K562 (cell line): Measurements from ENCODE around the gene ADIG.

ENCODE experiments used
- CHD4 ChIP-seq: fragments of 200-600 bp; sonication (generic); IDR thresholded peaks from 3 replicates; pipeline ENCODE4 v1.6.1; 2012; ENCODE audit warnings: low read depth, mild to moderate bottlenecking, mixed read lengths, low read length, inconsistent platforms; ENCODE audit not compliant: insufficient read depth, insufficient replicate concordance, poor library complexity, severe bottlenecking
- CTCF ChIP-seq, 3 experiments: IDR thresholded peaks in 2 of 3; conservative IDR thresholded peaks in 1 of 3; 2 replicates each; pipeline ENCODE4 v1.5.1; 2011 to 2012; ENCODE audit warnings: low read length in 3 of 3, mild to moderate bottlenecking in 3 of 3, control low read depth in 2 of 3, improper control_type of control experiment in 1 of 3, inconsistent platforms in 1 of 3, low read depth in 1 of 3, mixed read lengths in 1 of 3, moderate library complexity in 1 of 3; ENCODE audit not compliant: insufficient read depth in 2 of 3
- EGR1 ChIP-seq: fragments of 450-650 bp; conservative IDR thresholded peaks from 2 replicates; pipeline ENCODE4 v1.6.1; 2017; ENCODE audit warnings: mild to moderate bottlenecking
- EZH2 ChIP-seq: IDR thresholded peaks from 2 replicates; pipeline ENCODE4 v1.6.1; 2012; ENCODE audit warnings: low read depth, mild to moderate bottlenecking, inconsistent platforms, low read length, borderline replicate concordance
- MCM3 ChIP-seq: fragments of 450-650 bp; IDR thresholded peaks from 2 replicates; pipeline ENCODE4 v1.6.1; 2016
- MTF1 ChIP-seq: fragments of 250-450 bp; sonication (Bioruptor Pico); IDR thresholded peaks from 2 replicates; pipeline ENCODE4 v1.9.0; 2021; ENCODE audit warnings: moderate library complexity, mild to moderate bottlenecking, inconsistent platforms, borderline replicate concordance
- NFE2 ChIP-seq: IDR thresholded peaks from 2 replicates; pipeline ENCODE4 v1.6.1; 2014; ENCODE audit warnings: antibody characterized with exemption, low read depth
- NFYB ChIP-seq: IDR thresholded peaks from 2 replicates; pipeline ENCODE4 v1.6.1; 2011; ENCODE audit warnings: mild to moderate bottlenecking, moderate library complexity; ENCODE audit not compliant: insufficient read length; ENCODE audit errors: extremely low read depth
- RNF2 ChIP-seq: sonication (generic); IDR thresholded peaks from 2 replicates; pipeline ENCODE4 v1.6.1; 2016
- ZNF76 ChIP-seq: fragments of 250-450 bp; sonication (Bioruptor Pico); IDR thresholded peaks from 2 replicates; pipeline ENCODE4 v1.4.0; 2020; ENCODE audit warnings: mild to moderate bottlenecking, moderate library complexity, borderline replicate concordance

GRCh38 chr20:38615283-38615682 lies 34.3 kb downstream of the ADIG start:
- no peak for TF ChIP-seq EZH2
- TF ChIP-seq EGR1 = no peak
- TF ChIP-seq NFYB = no peak
- no peak for TF ChIP-seq MCM3
- TF ChIP-seq CTCF (IDR thresholded peaks at IDR 0.05 in 2 of 3, conservative IDR thresholded peaks at IDR 0.05 in 1 of 3; ENCODE audit: insufficient read depth in 2 of 3, low read depth in 1 of 3, low read length in 3 of 3) = no peak
- TF ChIP-seq CHD4 = no peak
- no peak for TF ChIP-seq NFE2
- TF ChIP-seq RNF2 = no peak
- TF ChIP-seq ZNF76 (CRISPR knock-in tag) = no peak
- no peak for TF ChIP-seq MTF1 (CRISPR knock-in tag)
